Loucy (cell line): Measurements from ENCODE around the gene TPGS1.
A peak's percentile ranks its signal among the peaks of the same experiment; 100 is the strongest.

Experiments
- H2AFZ ChIP-seq: fragments of 200-600 bp; sonication (generic); 2 replicates; pipeline ENCODE4 v1.6.0; 2016; ENCODE audit warnings: antibody characterized with exemption, mild to moderate bottlenecking, low read length, moderate library complexity
- H3F3A ChIP-seq: fragments of 200-600 bp; 2 replicates; pipeline ENCODE4 v1.6.0; 2016; ENCODE audit warnings: antibody characterized with exemption, low read depth, mild to moderate bottlenecking
- H3K27me3 ChIP-seq: fragments of 200-600 bp; sonication (generic); 2 replicates; pipeline ENCODE4 v1.6.1; 2014; ENCODE audit warnings: low read length, mild to moderate bottlenecking; ENCODE audit not compliant: insufficient read depth, poor library complexity, severe bottlenecking
- H3K36me3 ChIP-seq: fragments of 200-600 bp; sonication (generic); 2 replicates; pipeline ENCODE4 v1.6.1; 2016; ENCODE audit warnings: low read length; ENCODE audit not compliant: insufficient read depth
- H3K4me1 ChIP-seq: fragments of 200-600 bp; sonication (generic); 2 replicates; pipeline ENCODE4 v1.5.1; 2014; ENCODE audit warnings: low read length, mild to moderate bottlenecking; ENCODE audit not compliant: insufficient read depth, poor library complexity, severe bottlenecking
- H3K4me2 ChIP-seq: fragments of 200-600 bp; sonication (generic); 2 replicates; pipeline ENCODE4 v1.6.0; 2014; ENCODE audit warnings: antibody characterized with exemption, low read length, low read depth, mild to moderate bottlenecking; ENCODE audit not compliant: poor library complexity, severe bottlenecking
- H3K4me3 ChIP-seq: fragments of 200-600 bp; sonication (generic); 2 replicates; pipeline ENCODE4 v1.5.1; 2014; ENCODE audit warnings: low read length, mild to moderate bottlenecking, mixed read lengths; ENCODE audit not compliant: poor library complexity, severe bottlenecking
- H3K79me2 ChIP-seq: fragments of 200-600 bp; sonication (generic); 2 replicates; pipeline ENCODE4 v1.6.1; 2014; ENCODE audit warnings: low read length; ENCODE audit not compliant: insufficient read depth
- H3K9ac ChIP-seq: fragments of 200-600 bp; sonication (generic); 2 replicates; pipeline ENCODE4 v1.6.0; 2014; ENCODE audit warnings: mild to moderate bottlenecking, low read depth, low read length, moderate library complexity; ENCODE audit not compliant: poor library complexity, severe bottlenecking
- H3K9me2 ChIP-seq: fragments of 200-600 bp; sonication (generic); replicated peaks from 2 replicates; pipeline ENCODE4 v1.6.1; 2016; ENCODE audit warnings: low read depth, low read length, mixed read lengths
- H3K9me3 ChIP-seq: fragments of 200-600 bp; sonication (generic); 2 replicates; pipeline ENCODE4 v1.6.1; 2014; ENCODE audit warnings: mild to moderate bottlenecking, antibody characterized with exemption, low read length, low read depth; ENCODE audit not compliant: insufficient read depth
- H4K20me1 ChIP-seq: fragments of 200-600 bp; sonication (generic); 2 replicates; pipeline ENCODE4 v1.6.0; 2014; ENCODE audit warnings: antibody characterized with exemption, low read length, mild to moderate bottlenecking; ENCODE audit not compliant: insufficient read depth, poor library complexity, severe bottlenecking
- EZH2phosphoT487 ChIP-seq: fragments of 200-600 bp; IDR thresholded peaks from 2 replicates; pipeline ENCODE4 v1.6.1; 2018; ENCODE audit warnings: antibody characterized with exemption, mild to moderate bottlenecking, moderate library complexity, borderline replicate concordance
- TF ChIP-seq, protein P1 (sequence below): fragments of 200-600 bp; sonication (generic); conservative IDR thresholded peaks from 2 replicates; pipeline ENCODE4 v1.5.1; 2014; ENCODE audit warnings: mild to moderate bottlenecking, antibody characterized with exemption, low read length

TPGS1 gene

DNA sequence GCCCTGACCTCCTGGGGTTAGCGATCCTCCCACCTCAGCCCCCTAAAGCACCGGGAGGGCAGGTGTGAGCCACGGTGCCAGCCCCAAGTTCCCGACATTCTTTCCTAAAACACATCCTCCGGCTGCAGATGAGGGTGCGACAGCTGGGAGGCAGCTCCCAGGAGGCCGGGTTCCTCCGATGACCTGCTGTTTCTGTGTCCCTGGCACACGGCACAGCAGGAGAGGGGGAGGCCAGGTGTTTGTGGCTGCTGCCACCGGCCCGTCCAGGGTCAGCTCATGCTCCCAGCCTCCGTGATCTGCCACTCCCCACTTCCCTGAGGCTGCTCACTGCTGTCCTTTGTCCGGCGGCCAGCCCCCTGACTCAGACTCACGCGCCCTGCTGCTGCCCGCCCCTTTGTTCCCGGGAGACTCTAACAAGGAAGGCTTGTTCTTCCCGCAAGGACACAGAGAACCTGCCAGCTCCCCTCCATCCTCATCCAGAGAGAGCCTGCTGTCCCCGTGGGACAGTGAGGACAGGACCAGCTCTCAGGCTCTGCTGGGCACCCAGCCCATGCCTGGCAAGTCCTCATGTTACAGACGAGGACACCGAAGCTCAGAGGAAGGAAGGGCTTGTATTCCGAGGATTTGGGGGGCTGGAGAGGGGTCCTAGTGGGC is 21.6 kb upstream of the TPGS1 start:
- no peak overlapping the region for H3K9ac ChIP-seq
- H3K36me3 ChIP-seq = no peaks in the 10 kb centered on the region
- no peaks in the 10 kb centered on the region for H4K20me1 ChIP-seq
- H3K79me2 ChIP-seq = peaks cover 8% of the 10 kb centered on the region; the same call in 1 of the 2 replicates
- no peaks in the 10 kb centered on the region; the same call in 1 of the 2 replicates for H3K9me3 ChIP-seq
- TF ChIP-seq EZH2phosphoT487 = no peak
- TF ChIP-seq, protein P1, sequence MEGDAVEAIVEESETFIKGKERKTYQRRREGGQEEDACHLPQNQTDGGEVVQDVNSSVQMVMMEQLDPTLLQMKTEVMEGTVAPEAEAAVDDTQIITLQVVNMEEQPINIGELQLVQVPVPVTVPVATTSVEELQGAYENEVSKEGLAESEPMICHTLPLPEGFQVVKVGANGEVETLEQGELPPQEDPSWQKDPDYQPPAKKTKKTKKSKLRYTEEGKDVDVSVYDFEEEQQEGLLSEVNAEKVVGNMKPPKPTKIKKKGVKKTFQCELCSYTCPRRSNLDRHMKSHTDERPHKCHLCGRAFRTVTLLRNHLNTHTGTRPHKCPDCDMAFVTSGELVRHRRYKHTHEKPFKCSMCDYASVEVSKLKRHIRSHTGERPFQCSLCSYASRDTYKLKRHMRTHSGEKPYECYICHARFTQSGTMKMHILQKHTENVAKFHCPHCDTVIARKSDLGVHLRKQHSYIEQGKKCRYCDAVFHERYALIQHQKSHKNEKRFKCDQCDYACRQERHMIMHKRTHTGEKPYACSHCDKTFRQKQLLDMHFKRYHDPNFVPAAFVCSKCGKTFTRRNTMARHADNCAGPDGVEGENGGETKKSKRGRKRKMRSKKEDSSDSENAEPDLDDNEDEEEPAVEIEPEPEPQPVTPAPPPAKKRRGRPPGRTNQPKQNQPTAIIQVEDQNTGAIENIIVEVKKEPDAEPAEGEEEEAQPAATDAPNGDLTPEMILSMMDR = no peak
- H3K4me3 ChIP-seq = no peak overlapping the region
- H3K4me2 ChIP-seq = no peak overlapping the region
- H3K4me1 ChIP-seq = no peaks in the 10 kb centered on the region
- no peaks in the 10 kb centered on the region for H3K27me3 ChIP-seq
- H3F3A ChIP-seq = no peaks in the 10 kb centered on the region
- no peaks in the 10 kb centered on the region for H3K9me2 ChIP-seq
- no peak overlapping the region for H2AFZ ChIP-seq

DNA sequence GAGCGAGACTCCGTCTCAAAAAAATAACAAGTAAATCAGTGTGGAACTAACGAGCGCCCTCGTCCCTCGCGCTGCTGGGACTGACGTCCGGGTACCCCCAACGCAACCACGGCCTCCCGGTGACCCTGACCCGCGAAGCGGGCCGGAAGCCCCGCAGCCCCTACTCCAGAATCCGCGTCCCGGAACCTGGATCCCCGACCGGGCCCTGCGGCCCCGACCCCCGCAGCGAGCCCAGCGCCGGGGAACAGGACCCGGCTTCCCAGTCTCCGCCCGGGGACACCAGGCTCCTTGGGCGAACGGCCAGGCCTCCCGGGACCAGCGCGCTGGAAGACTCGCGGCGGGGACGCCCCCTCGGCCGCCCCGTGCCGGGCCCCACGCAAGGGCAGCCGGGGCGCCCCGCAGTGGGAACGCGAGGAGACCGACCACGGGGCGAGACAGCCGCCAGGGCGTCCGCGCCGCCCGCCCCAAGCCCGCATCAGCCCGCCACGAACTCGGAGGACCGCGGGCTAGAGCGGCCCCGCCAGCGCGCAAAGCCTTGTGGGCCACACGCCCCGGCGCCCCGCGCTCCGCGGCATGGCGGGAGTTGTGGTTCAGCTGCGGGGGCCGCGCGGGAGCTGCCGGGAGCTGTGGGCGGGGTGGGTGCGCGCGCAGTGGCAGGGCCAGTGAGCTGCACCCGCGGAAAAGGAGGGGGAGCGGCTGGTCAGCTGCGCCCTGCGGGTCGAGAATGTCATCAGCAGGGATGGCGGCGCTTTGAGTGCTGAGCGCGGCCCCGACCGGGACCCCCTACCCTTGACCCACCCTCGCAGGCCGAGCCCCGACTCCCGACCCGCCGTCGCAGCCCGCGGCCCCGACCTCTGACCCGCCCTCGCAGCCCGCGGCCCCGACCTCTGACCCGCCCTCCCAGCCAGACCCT is 18.5 kb upstream of the TPGS1 start:
- no peaks in the 10 kb centered on the region for H3K27me3 ChIP-seq

DNA sequence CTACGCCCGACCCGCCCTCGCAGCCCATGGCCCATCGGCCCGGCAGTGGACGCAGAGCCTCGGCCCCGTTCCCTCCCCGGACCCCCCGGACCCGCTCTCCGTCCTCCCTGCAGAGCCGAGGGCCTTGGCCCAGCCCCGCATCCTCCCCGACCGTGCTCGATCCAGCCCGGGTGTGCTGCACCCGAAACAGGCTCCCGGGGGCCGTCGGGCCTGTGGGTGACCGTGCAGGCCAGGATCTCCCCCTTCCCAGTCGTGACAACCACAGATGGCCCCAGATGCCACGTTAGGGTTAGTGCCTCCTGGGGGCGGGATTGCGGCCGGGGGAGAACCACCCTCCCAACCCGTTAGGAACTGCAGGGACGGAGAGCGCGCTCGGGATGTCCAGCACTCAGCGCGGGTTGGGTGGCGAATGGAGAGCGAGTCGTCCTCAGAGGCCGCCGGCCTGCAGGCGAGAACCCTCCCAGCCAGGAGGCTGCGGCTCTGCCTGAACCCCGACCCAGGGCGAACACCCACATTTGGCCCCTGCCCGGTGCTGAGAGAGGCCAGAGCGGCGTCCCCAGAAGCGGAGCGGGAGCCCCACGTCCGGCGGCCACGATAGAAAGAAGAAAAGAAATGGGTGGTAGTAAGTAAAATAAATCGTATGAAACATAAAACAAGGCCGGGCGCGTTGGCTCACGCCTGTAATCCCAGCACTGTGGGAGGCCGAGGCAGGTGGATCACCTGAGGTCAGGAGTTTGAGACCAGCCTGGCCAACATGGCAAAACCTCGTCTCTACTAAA is 17.7 kb upstream of the TPGS1 start:
- H3K36me3 ChIP-seq = no peaks in the 10 kb centered on the region
- peak overlapping the region; percentile 97 for H3K9ac ChIP-seq
- peaks cover 8% of the 10 kb centered on the region; the same call in 1 of the 2 replicates for H3K79me2 ChIP-seq
- no peaks in the 10 kb centered on the region for H3K9me3 ChIP-seq
- H3F3A ChIP-seq = peaks cover 5% of the 10 kb centered on the region; the same call in 1 of the 2 replicates
- no peak for TF ChIP-seq EZH2phosphoT487
- TF ChIP-seq, protein P1 = no peak
- no peaks in the 10 kb centered on the region for H3K4me1 ChIP-seq
- H3K4me2 ChIP-seq = peak overlapping the region; percentile 100
- H4K20me1 ChIP-seq = no peaks in the 10 kb centered on the region
- peak overlapping the region; percentile 87 for H2AFZ ChIP-seq
- no peaks in the 10 kb centered on the region for H3K27me3 ChIP-seq
- H3K9me2 ChIP-seq = no peaks in the 10 kb centered on the region
- H3K4me3 ChIP-seq = peak overlapping the region; percentile 95

More for the DNA sequence above, 18.5 kb upstream of the TPGS1 start:
- H3K9me3 ChIP-seq = no peaks in the 10 kb centered on the region
- H3K4me1 ChIP-seq = no peaks in the 10 kb centered on the region
- H3K79me2 ChIP-seq = peaks cover 8% of the 10 kb centered on the region; the same call in 1 of the 2 replicates
- H3K9ac ChIP-seq = peak overlapping the region; percentile 97
- H3K36me3 ChIP-seq = no peaks in the 10 kb centered on the region
- TF ChIP-seq EZH2phosphoT487 = no peak
- TF ChIP-seq, protein P1 = no peak
- H3K4me3 ChIP-seq = peak overlapping the region; percentile 95
- H3F3A ChIP-seq = peaks cover 5% of the 10 kb centered on the region; the same call in 1 of the 2 replicates
- no peaks in the 10 kb centered on the region for H3K9me2 ChIP-seq
- no peaks in the 10 kb centered on the region for H4K20me1 ChIP-seq
- H3K4me2 ChIP-seq = peak overlapping the region; percentile 100
- peak overlapping the region; percentile 99 for H2AFZ ChIP-seq
